ENCODE data around the gene UBA52.

Gene UBA52

GRCh38 chr19:18612051-18612771 is 40.6 kb downstream of the UBA52 start:
- H3K27me3 ChIP-seq (replicated peaks; ENCODE audit: control insufficient read depth, insufficient read depth, low read length), result peaks cover 13% of the 10 kb centered on the region
- DNase-seq (ENCODE audit: low read depth), result no peak
- H3K36me3 ChIP-seq (ENCODE audit: control insufficient read depth, insufficient read depth, low read length, severe bottlenecking), result no peaks in the 10 kb centered on the region
- no peaks in the 10 kb centered on the region for H3K9me3 ChIP-seq (ENCODE audit: control insufficient read depth, low read length)
- H3K4me1 ChIP-seq (ENCODE audit: control insufficient read depth, insufficient read depth, low read length), result peaks cover 24% of the 10 kb centered on the region
- peak overlapping the region; percentile 71 for H3K9ac ChIP-seq (ENCODE audit: low read length)
- H3K4me3 ChIP-seq (ENCODE audit: low read length), result peak overlapping the region; percentile 72

- peak within 1 kb of the TSS; percentile 71 for H3K9ac ChIP-seq (ENCODE audit: low read length)
- peaks cover 21% of the 10 kb centered on the region for H3K4me1 ChIP-seq (ENCODE audit: control insufficient read depth, insufficient read depth, low read length)
- peaks cover 13% of the 10 kb centered on the region for H3K27me3 ChIP-seq (replicated peaks; ENCODE audit: control insufficient read depth, insufficient read depth, low read length)
- H3K9me3 ChIP-seq (ENCODE audit: control insufficient read depth, low read length), result no peaks in the 10 kb centered on the region
- H3K36me3 ChIP-seq (ENCODE audit: control insufficient read depth, insufficient read depth, low read length, severe bottlenecking), result no peaks in the 10 kb centered on the region
- peak within 1 kb of the TSS; percentile 72 for H3K4me3 ChIP-seq (ENCODE audit: low read length)
- peak; percentile 63 for DNase-seq (ENCODE audit: low read depth)
Observed at GRCh38 chr19:18612772-18613588, 41.3 kb downstream of the UBA52 start, which contains the start of gene TMEM59L. TSS of gene TMEM59L (plus strand) at chr19:18612870. CDS start at chr19:18612959, 89 bp downstream.

GRCh38 chr19:18613589-18614234 is 42.1 kb downstream of the UBA52 start:
- H3K9ac ChIP-seq (ENCODE audit: low read length), result peak overlapping the region; percentile 71
- DNase-seq (ENCODE audit: low read depth), result no peak
- H3K36me3 ChIP-seq (ENCODE audit: control insufficient read depth, insufficient read depth, low read length, severe bottlenecking), result no peaks in the 10 kb centered on the region
- peaks cover 16% of the 10 kb centered on the region for H3K4me1 ChIP-seq (ENCODE audit: control insufficient read depth, insufficient read depth, low read length)
- H3K9me3 ChIP-seq (ENCODE audit: control insufficient read depth, low read length), result no peaks in the 10 kb centered on the region
- H3K27me3 ChIP-seq (replicated peaks; ENCODE audit: control insufficient read depth, insufficient read depth, low read length), result peaks cover 13% of the 10 kb centered on the region
- peak overlapping the region; percentile 72 for H3K4me3 ChIP-seq (ENCODE audit: low read length)

GRCh38 chr19:18616023-18616422 is 44.4 kb downstream of the UBA52 start:
- Histone ChIP-seq H3K36me3 (ENCODE audit: control insufficient read depth, insufficient read depth, low read length, severe bottlenecking) (no peaks in the 10 kb centered on the region), H3K9me3 (ENCODE audit: control insufficient read depth, low read length) (no peaks in the 10 kb centered on the region), H3K9ac (ENCODE audit: low read length) (no peak overlapping the region), H3K4me3 (ENCODE audit: low read length) (no peak overlapping the region), H3K4me1 (ENCODE audit: control insufficient read depth, insufficient read depth, low read length) (peaks cover 10% of the 10 kb centered on the region), H3K27me3 (replicated peaks; ENCODE audit: control insufficient read depth, insufficient read depth, low read length) (peaks cover 11% of the 10 kb centered on the region)
- no peak for DNase-seq (ENCODE audit: low read depth)

- no peaks in the 10 kb centered on the region for H3K27me3 ChIP-seq (replicated peaks; ENCODE audit: control insufficient read depth, insufficient read depth, low read length)
- H3K9me3 ChIP-seq (ENCODE audit: control insufficient read depth, low read length), result no peaks in the 10 kb centered on the region
- no peak for DNase-seq (ENCODE audit: low read depth)
- H3K36me3 ChIP-seq (ENCODE audit: control insufficient read depth, insufficient read depth, low read length, severe bottlenecking), result no peaks in the 10 kb centered on the region
- H3K4me3 ChIP-seq (ENCODE audit: low read length), result no peak overlapping the region
- H3K9ac ChIP-seq (ENCODE audit: low read length), result no peak overlapping the region
- H3K4me1 ChIP-seq (ENCODE audit: control insufficient read depth, insufficient read depth, low read length), result no peaks in the 10 kb centered on the region
Observed at GRCh38 chr19:18617562-18617961, 45.9 kb downstream of the UBA52 start.

- Histone ChIP-seq H3K4me1 (ENCODE audit: control insufficient read depth, insufficient read depth, low read length) (no peaks in the 10 kb centered on the region), H3K4me3 (ENCODE audit: low read length) (no peak overlapping the region), H3K9ac (ENCODE audit: low read length) (no peak overlapping the region), H3K9me3 (ENCODE audit: control insufficient read depth, low read length) (no peaks in the 10 kb centered on the region), H3K27me3 (replicated peaks; ENCODE audit: control insufficient read depth, insufficient read depth, low read length) (no peaks in the 10 kb centered on the region), H3K36me3 (ENCODE audit: control insufficient read depth, insufficient read depth, low read length, severe bottlenecking) (no peaks in the 10 kb centered on the region)
- no peak for DNase-seq (ENCODE audit: low read depth)
Observed at GRCh38 chr19:18618236-18618635, 46.6 kb downstream of the UBA52 start.

- no peaks in the 10 kb centered on the region for H3K27me3 ChIP-seq (replicated peaks; ENCODE audit: control insufficient read depth, insufficient read depth, low read length)
- no peaks in the 10 kb centered on the region for H3K36me3 ChIP-seq (ENCODE audit: control insufficient read depth, insufficient read depth, low read length, severe bottlenecking)
- H3K4me3 ChIP-seq (ENCODE audit: low read length), result no peak overlapping the region
- no peaks in the 10 kb centered on the region for H3K9me3 ChIP-seq (ENCODE audit: control insufficient read depth, low read length)
- H3K4me1 ChIP-seq (ENCODE audit: control insufficient read depth, insufficient read depth, low read length), result no peaks in the 10 kb centered on the region
- H3K9ac ChIP-seq (ENCODE audit: low read length), result no peak overlapping the region
- DNase-seq (ENCODE audit: low read depth), result no peak
Observed at GRCh38 chr19:18620311-18620710, 48.7 kb downstream of the UBA52 start.

- H3K9ac ChIP-seq (ENCODE audit: low read length), result no peak overlapping the region
- H3K4me3 ChIP-seq (ENCODE audit: low read length), result no peak overlapping the region
- no peaks in the 10 kb centered on the region for H3K27me3 ChIP-seq (replicated peaks; ENCODE audit: control insufficient read depth, insufficient read depth, low read length)
- no peaks in the 10 kb centered on the region for H3K36me3 ChIP-seq (ENCODE audit: control insufficient read depth, insufficient read depth, low read length, severe bottlenecking)
- H3K9me3 ChIP-seq (ENCODE audit: control insufficient read depth, low read length), result no peaks in the 10 kb centered on the region
- no peaks in the 10 kb centered on the region for H3K4me1 ChIP-seq (ENCODE audit: control insufficient read depth, insufficient read depth, low read length)
- no peak for DNase-seq (ENCODE audit: low read depth)
Observed at GRCh38 chr19:18620902-18621301, 49.2 kb downstream of the UBA52 start.

- no peak for DNase-seq (ENCODE audit: low read depth)
- Histone ChIP-seq H3K4me1 (ENCODE audit: control insufficient read depth, insufficient read depth, low read length) (peaks cover 16% of the 10 kb centered on the region), H3K27me3 (replicated peaks; ENCODE audit: control insufficient read depth, insufficient read depth, low read length) (no peaks in the 10 kb centered on the region), H3K9me3 (ENCODE audit: control insufficient read depth, low read length) (no peaks in the 10 kb centered on the region), H3K9ac (ENCODE audit: low read length) (no peak overlapping the region), H3K36me3 (ENCODE audit: control insufficient read depth, insufficient read depth, low read length, severe bottlenecking) (no peaks in the 10 kb centered on the region), H3K4me3 (ENCODE audit: low read length) (no peak overlapping the region)
Observed at GRCh38 chr19:18626906-18627305, 55.2 kb downstream of the UBA52 start.
